HepG2 (cell line): Measurements from ENCODE around the gene OPN3. TPM values are rescaled to one million over a fixed set of nuclear protein-coding genes. Genes with fewer than 3 reads are reported as not detected.

Experiments used
- ATAC-seq: fragments of 200-7000 bp; cut with Tn5 transposase; 3 replicates; pipeline ENCODE4 v1.9.1; 2020; ENCODE audit warnings: mild to moderate bottlenecking, moderate library complexity
- BruUV-seq: library from RNA; stranded (reverse); fragments of 400-500 nt; replicated peaks from 2 replicates; lab custom pipeline; 2021; lab: Mats Ljungman, UMichigan
- CTCF ChIA-PET: fragments of 300-600 bp; formaldehyde crosslinking; extraction: SDS; loops from one replicate; lab custom pipeline; 2021; ENCODE audit warnings: low total read pairs, inconsistent platforms, low intra/inter-chr PET ratio; lab: Yijun Ruan, JAX
- POLR2A ChIA-PET: fragments of 350-600 bp; sonication (Branson Sonifier 250); formaldehyde crosslinking; loops from one replicate; lab custom pipeline; 2020; ENCODE audit warnings: antibody characterized with exemption, inconsistent platforms; lab: Yijun Ruan, JAX
- DNase-seq: peaks from one replicate; pipeline ENCODE4 v3.0.0-alpha.2; 2015; ENCODE audit warnings: low spot score
- FAIRE-seq: peaks from 3 replicates; lab custom pipeline; 2011; peaks lifted over from hg19 to GRCh38; lab: Jason Lieb, UNC
- H2AFZ ChIP-seq: one replicate; pipeline ENCODE4 v1.6.1; 2011; ENCODE audit warnings: low read length, inconsistent platforms
- H3K27ac ChIP-seq: fragments of 300-600 bp; 3 replicates; pipeline ENCODE4 v1.8.0; 2011; ENCODE audit warnings: mixed run types, mild to moderate bottlenecking, mixed read lengths, low read length, inconsistent platforms; ENCODE audit not compliant: insufficient read depth; ENCODE audit errors: extremely low read length
- H3K27me3 ChIP-seq, 2 experiments: fragments of 200-600 bp in 1 of 2; 2 replicates in 1 of 2; 3 replicates in 1 of 2; pipeline versions ENCODE4 v1.6.0 to v1.8.0; 2011; ENCODE audit warnings: low read length in 2 of 2, mild to moderate bottlenecking in 2 of 2, moderate library complexity in 2 of 2, inconsistent platforms in 1 of 2; ENCODE audit not compliant: insufficient read depth in 2 of 2, control insufficient read depth in 1 of 2
- H3K36me3 ChIP-seq, 2 experiments: fragments of 200-600 bp in 1 of 2; replicated peaks in 1 of 2; 2 replicates in 1 of 2; 3 replicates in 1 of 2; pipeline versions ENCODE4 v1.5.1 to v1.8.0; 2011; ENCODE audit warnings: low read length in 2 of 2, inconsistent platforms in 1 of 2; ENCODE audit not compliant: insufficient read depth in 2 of 2, control insufficient read depth in 1 of 2
- H3K4me1 ChIP-seq: 2 replicates; pipeline ENCODE4 v1.5.1; 2012; ENCODE audit warnings: low read length, inconsistent platforms; ENCODE audit not compliant: insufficient read depth
- H3K4me2 ChIP-seq: 2 replicates; pipeline ENCODE4 v1.6.0; 2011; ENCODE audit warnings: low read depth, low read length, inconsistent platforms
- H3K4me3 ChIP-seq, 3 experiments: fragments of 200-600 bp in 1 of 3; sonication (generic), shearing (Covaris generic) in 1 of 3; replicated peaks in 1 of 3; 2 replicates each; pipeline ENCODE4 v1.5.1; 2011 to 2016; ENCODE audit warnings: low read length in 3 of 3, inconsistent platforms in 2 of 3, low read depth in 2 of 3, mild to moderate bottlenecking in 2 of 3, control low read depth in 1 of 3, mixed read lengths in 1 of 3; ENCODE audit not compliant: insufficient read depth in 1 of 3
- H3K79me2 ChIP-seq: one replicate; pipeline ENCODE4 v1.6.1; 2011; ENCODE audit warnings: low read length, inconsistent platforms; ENCODE audit not compliant: insufficient read depth
- H3K9ac ChIP-seq: 2 replicates; pipeline ENCODE4 v1.6.0; 2011; ENCODE audit warnings: mild to moderate bottlenecking, low read depth, low read length, inconsistent platforms; ENCODE audit not compliant: insufficient read depth
- H3K9me3 ChIP-seq: 2 replicates; pipeline ENCODE4 v1.5.1; 2012; ENCODE audit warnings: mild to moderate bottlenecking, low read length
- H4K20me1 ChIP-seq: 2 replicates; pipeline ENCODE4 v1.6.0; 2011; ENCODE audit warnings: inconsistent platforms, mild to moderate bottlenecking, low read length, moderate library complexity; ENCODE audit not compliant: insufficient read depth
- ATAD3A ChIP-seq: sonication (generic); formaldehyde crosslinking; IDR thresholded peaks from 2 replicates; pipeline ENCODE4 v1.4.0; 2020; ENCODE audit warnings: missing genetic modification reagents
- DMAP1 ChIP-seq: IDR thresholded peaks from 2 replicates; pipeline ENCODE4 v1.6.1; 2016
- IRF1 ChIP-seq: sonication (generic); formaldehyde crosslinking; IDR thresholded peaks from 2 replicates; pipeline ENCODE4 v1.4.0; 2020; ENCODE audit warnings: low read depth, mild to moderate bottlenecking, missing genetic modification reagents
- MAFK ChIP-seq, 2 experiments: IDR thresholded peaks in 1 of 2; conservative IDR thresholded peaks in 1 of 2; 2 replicates each; pipeline ENCODE4 v1.6.1; 2011; ENCODE audit warnings: improper control_type of control experiment in 2 of 2, low read length in 2 of 2
- PAF1 ChIP-seq: IDR thresholded peaks from 2 replicates; pipeline ENCODE4 v1.6.1; 2016; ENCODE audit warnings: missing genetic modification reagents, missing compliant biosample characterization
- SIN3B ChIP-seq: fragments of 150-350 bp; IDR thresholded peaks from 2 replicates; pipeline ENCODE4 v1.6.1; 2014; ENCODE audit warnings: low read length
- TEAD2 ChIP-seq: sonication (generic); formaldehyde crosslinking; IDR thresholded peaks from 2 replicates; pipeline ENCODE4 v1.9.0; 2021; ENCODE audit warnings: missing genetic modification reagents
- ZBED4 ChIP-seq: sonication (generic); formaldehyde crosslinking; IDR thresholded peaks from 2 replicates; pipeline ENCODE4 v1.4.0; 2020; ENCODE audit warnings: missing genetic modification reagents, borderline replicate concordance
- ZBTB8A ChIP-seq: sonication (generic); formaldehyde crosslinking; IDR thresholded peaks from 2 replicates; pipeline ENCODE4 v1.4.0; 2020; ENCODE audit warnings: mild to moderate bottlenecking, low read depth, missing genetic modification reagents, borderline replicate concordance
- ZNF235 ChIP-seq: sonication (generic); formaldehyde crosslinking; IDR thresholded peaks from 2 replicates; pipeline ENCODE4 v1.8.1; 2023; ENCODE audit warnings: mild to moderate bottlenecking, missing genetic modification reagents, borderline replicate concordance
- ZSCAN29 ChIP-seq: sonication (generic); formaldehyde crosslinking; conservative IDR thresholded peaks from 2 replicates; pipeline ENCODE4 v1.4.0; 2020; ENCODE audit warnings: mild to moderate bottlenecking, missing genetic modification reagents
- WGBS: methylation state at CpG from one replicate; pipeline ENCODE4 v1.1.6; 2017; ENCODE audit warnings: low lambda C conversion rate; 5-methylcytosine and 5-hydroxymethylcytosine counted together
- in situ Hi-C: cut with HindIII; loops from 2 replicates; pipeline ENCODE4 v1.10.0; 2017; ENCODE audit warnings: low pct_unique_long_range_greater_than_20kb; ENCODE audit not compliant: extremely low pct_ligation_motif_present
- intact Hi-C: fragments of 100-400 bp; cut with micrococcal nuclease; formaldehyde crosslinking; loops from one replicate; pipeline ENCODE4 v1.10.0; 2022; ENCODE audit not compliant: unreplicated experiment
- polyA plus RNA-seq, 8 experiments: library from polyadenylated mRNA; depleted of rRNA in 3 of 8; stranded (reverse) in 7 of 8; unstranded in 1 of 8; fragments of >200 nt; fragmentation: Illumina TruSeq in 4 of 8; extraction: Trizol in 4 of 8; gene quantifications; 2 replicates each; pipeline versions ENCODE4 v1.2.1 to v1.2.3, GENCODE V29; 2011 to 2016; ENCODE audit warnings: low read depth in 4 of 8, missing spikeins in 1 of 8, mixed read lengths in 1 of 8; ENCODE audit not compliant: insufficient read depth in 1 of 8
- total RNA-seq, 5 experiments: library from RNA; depleted of rRNA; stranded (reverse); fragments of >200 nt; fragmentation: Illumina TruSeq; extraction: Trizol; gene quantifications; 2 replicates each; pipeline ENCODE4 v1.2.3, GENCODE V29; 2016; ENCODE audit warnings: low read depth in 1 of 5

Gene OPN3
- total and polyA plus RNA-seq, 2 of the 13 experiments (the other 11 are each of a cell fraction or from before 2014, with no cell fraction given): 17.4 to 23.0 TPM

- Histone ChIP-seq H3K79me2 (no peaks in the 10 kb centered on the region), H3K4me3 (no peak overlapping the region), H3K9ac (no peak overlapping the region), H3K27ac (no peak overlapping the region), H2AFZ (no peak overlapping the region), H3K9me3 (no peaks in the 10 kb centered on the region), H3K36me3 (no peaks in the 10 kb centered on the region), H3K27me3 (no peaks in the 10 kb centered on the region; a peak in 1 of 5 replicates), H3K4me1 (no peaks in the 10 kb centered on the region), H3K4me2 (no peak overlapping the region), H4K20me1 (no peaks in the 10 kb centered on the region)
- in situ Hi-C loops (no loop called here), intact Hi-C loops (no loop called here)
- no peak for ATAC-seq
- DNase-seq: no peak
- FAIRE-seq: no peak
- BruUV-seq: no TSS peak
- 6% methylated on average over 2 of the region's 2 CpGs for WGBS
- ChIA-PET POLR2A (no interaction called here), CTCF (no interaction called here)
- TF ChIP-seq SIN3B (no peak), IRF1 (CRISPR knock-in tag) (no peak), MAFK (conservative IDR thresholded peaks at IDR 0.05 in 1 of 2, IDR thresholded peaks at IDR 0.05 in 1 of 2; ENCODE audit: low read length in 2 of 2) (no peak), PAF1 (CRISPR knock-in tag) (no peak), ZBTB8A (CRISPR knock-in tag) (no peak), ATAD3A (CRISPR knock-in tag) (no peak), DMAP1 (CRISPR knock-in tag) (no peak), ZNF235 (no peak), TEAD2 (CRISPR knock-in tag) (no peak), ZSCAN29 (CRISPR knock-in tag) (no peak), ZBED4 (no peak)
These were observed 48.8 kb upstream of the OPN3 start for GRCh38 chr1:241688940-241689368.
